ENCODE results near the gene TDRD9. TPM values are rescaled to one million over a fixed set of nuclear protein-coding genes. Genes with fewer than 3 reads are reported as not detected.

The TDRD9 gene
- total RNA-seq, 1 donor from 2014 or later = not detected

DNA sequence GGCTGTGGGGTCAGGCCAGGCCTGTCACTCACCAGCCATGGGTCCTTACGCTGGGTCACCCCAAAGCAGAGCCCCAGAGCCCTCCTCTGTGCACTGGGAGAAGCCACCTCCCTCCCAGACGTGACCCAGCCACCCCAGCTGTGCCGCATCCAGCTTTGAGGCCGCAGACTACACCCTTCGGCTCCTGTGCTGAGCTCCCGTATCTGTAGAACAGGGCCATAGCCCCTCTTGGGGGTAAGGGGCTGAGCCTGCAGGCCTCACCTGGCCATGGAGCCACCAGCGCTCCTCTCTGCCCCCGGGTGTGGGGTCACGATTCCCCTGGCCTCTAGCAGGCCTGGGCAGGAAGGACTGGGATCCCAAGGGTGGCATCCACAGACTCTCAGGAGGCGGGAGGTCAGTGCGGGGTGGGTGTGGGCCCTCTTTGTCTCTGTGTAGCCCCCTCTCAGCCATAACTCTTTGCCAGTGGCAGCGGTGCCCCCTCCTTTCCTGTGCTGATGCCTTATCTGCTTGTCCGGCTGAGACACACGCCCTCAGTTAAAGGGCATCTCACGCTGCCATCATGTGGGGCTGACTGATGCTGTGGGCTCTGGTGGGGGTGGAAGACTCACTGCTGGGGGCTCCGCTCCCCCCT, 173.5 kb downstream of the TDRD9 start:
- no peaks in the 10 kb centered on the region for H3K36me3 ChIP-seq (ENCODE audit: insufficient read depth, low read length)
- no peak for TF ChIP-seq EZH2 (IDR thresholded peaks at IDR 0.05; ENCODE audit: insufficient read depth, low read length)
- TF ChIP-seq, protein P1, sequence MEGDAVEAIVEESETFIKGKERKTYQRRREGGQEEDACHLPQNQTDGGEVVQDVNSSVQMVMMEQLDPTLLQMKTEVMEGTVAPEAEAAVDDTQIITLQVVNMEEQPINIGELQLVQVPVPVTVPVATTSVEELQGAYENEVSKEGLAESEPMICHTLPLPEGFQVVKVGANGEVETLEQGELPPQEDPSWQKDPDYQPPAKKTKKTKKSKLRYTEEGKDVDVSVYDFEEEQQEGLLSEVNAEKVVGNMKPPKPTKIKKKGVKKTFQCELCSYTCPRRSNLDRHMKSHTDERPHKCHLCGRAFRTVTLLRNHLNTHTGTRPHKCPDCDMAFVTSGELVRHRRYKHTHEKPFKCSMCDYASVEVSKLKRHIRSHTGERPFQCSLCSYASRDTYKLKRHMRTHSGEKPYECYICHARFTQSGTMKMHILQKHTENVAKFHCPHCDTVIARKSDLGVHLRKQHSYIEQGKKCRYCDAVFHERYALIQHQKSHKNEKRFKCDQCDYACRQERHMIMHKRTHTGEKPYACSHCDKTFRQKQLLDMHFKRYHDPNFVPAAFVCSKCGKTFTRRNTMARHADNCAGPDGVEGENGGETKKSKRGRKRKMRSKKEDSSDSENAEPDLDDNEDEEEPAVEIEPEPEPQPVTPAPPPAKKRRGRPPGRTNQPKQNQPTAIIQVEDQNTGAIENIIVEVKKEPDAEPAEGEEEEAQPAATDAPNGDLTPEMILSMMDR (IDR thresholded peaks at IDR 0.05; ENCODE audit: insufficient read depth, low read depth, low read length) = no peak
- Mint-ChIP-seq H3K36me3 (ENCODE audit: low read depth, unreplicated experiment) (no peaks in the 10 kb centered on the region), H3K27me3 (ENCODE audit: low read depth, unreplicated experiment) (peaks cover 7% of the 10 kb centered on the region), H3K4me1 (ENCODE audit: low read depth, unreplicated experiment) (no peaks in the 10 kb centered on the region), H3K4me3 (ENCODE audit: unreplicated experiment) (no peak overlapping the region), H3K9me3 (ENCODE audit: unreplicated experiment) (no peaks in the 10 kb centered on the region), H3K27ac (ENCODE audit: unreplicated experiment) (no peak overlapping the region)
- no peak overlapping the region for H3K9ac ChIP-seq (ENCODE audit: low read length)
- DNase-seq (ENCODE audit: low read depth) = no peak
- no peaks in the 10 kb centered on the region for H3K4me1 ChIP-seq (ENCODE audit: insufficient read depth, low read length)
- FAIRE-seq = no peak
- H3K79me2 ChIP-seq (ENCODE audit: insufficient read depth, low read length) = no peaks in the 10 kb centered on the region
- no peak overlapping the region for H3K27ac ChIP-seq (ENCODE audit: low read depth, low read length)
- H3K9me3 ChIP-seq (ENCODE audit: insufficient read depth, low read depth, low read length) = no peaks in the 10 kb centered on the region
- no peak overlapping the region for H2AFZ ChIP-seq (ENCODE audit: low read depth, low read length)
- H4K20me1 ChIP-seq (ENCODE audit: insufficient read depth, low read length) = no peaks in the 10 kb centered on the region
- H3K4me2 ChIP-seq (ENCODE audit: low read length) = no peak overlapping the region
- H3K27me3 ChIP-seq (ENCODE audit: insufficient read depth, low read length) = no peaks in the 10 kb centered on the region
- H3K4me3 ChIP-seq (ENCODE audit: insufficient read depth, low read depth, low read length) = no peak overlapping the region

Other genes starting within 250 kb of the TDRD9 start
- 2.3 and 5.2 TPM in 2 replicates for gene XRCC3, start 213.0 kb upstream of the TDRD9 start, total RNA-seq
- 41.7 and 42.0 TPM in 2 replicates for gene ZFYVE21, start 212.6 kb upstream of the TDRD9 start, total RNA-seq
- gene PPP1R13B, start 80.9 kb upstream of the TDRD9 start, total RNA-seq = 7.0 and 9.5 TPM in 2 replicates
- not detected in 2 replicates for gene RD3L, start 14.1 kb downstream of the TDRD9 start, total RNA-seq
- gene ASPG, start 157.2 kb downstream of the TDRD9 start, total RNA-seq = 0.10 TPM in 1 of 2 replicates, not detected in the other
- gene KIF26A, start 210.1 kb downstream of the TDRD9 start, total RNA-seq = 1.4 TPM in 2 replicates